Panc1 (cell line): ENCODE measurements around the gene KRTAP19-8.

ENCODE experiments used
- CTCF ChIP-seq: fragments of 450-650 bp; IDR thresholded peaks from 2 replicates; pipeline ENCODE4 v1.5.1; 2017; ENCODE audit warnings: mild to moderate bottlenecking
- TCF7L2 ChIP-seq: IDR thresholded peaks from 2 replicates; pipeline ENCODE4 v1.6.1; 2011; ENCODE audit warnings: mild to moderate bottlenecking, low read depth, low read length, inconsistent platforms

DNA sequence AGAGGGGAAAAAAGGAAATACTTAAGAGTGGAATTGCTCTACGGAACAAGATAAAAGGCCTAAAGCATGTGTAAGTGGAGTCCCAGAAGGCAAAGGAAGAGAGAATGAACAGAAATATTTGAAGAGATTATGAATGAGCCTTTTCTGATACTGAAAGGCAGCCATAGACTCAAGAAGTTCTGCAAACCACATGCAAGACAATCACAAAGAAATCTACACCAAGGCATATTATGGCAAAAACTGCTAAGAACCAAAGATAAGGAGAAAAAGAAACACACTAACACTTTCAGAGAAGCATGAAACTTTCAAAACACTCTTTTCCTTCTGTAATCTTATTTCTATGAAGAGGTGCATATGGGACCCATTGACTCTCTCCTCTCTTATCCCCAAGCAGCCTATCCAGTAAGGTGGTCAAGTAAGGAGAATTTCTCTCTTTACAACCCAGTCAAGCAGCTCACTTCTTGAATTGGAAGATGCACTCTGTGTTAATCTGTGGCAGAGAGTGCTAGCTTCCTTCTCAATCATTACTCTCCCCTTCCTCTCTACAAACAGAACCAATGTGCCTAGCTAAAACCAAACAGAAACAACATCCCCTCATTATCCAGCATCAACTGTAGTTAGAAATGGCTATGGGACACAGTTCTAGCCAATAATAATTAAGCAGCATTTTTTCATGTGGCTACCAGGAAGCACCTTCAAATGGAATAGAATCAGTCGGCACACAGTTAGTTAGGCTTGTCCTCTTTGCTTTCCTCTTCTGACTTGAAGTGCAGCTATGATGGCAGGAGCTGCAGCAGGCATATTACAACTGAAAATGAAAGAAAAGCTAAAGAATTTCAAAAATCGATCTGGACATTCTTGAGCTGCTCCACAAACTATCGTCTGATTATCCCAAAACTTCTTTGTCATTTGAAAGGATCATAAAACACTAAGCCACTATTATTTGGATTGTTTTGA lies 25.9 kb downstream of the KRTAP19-8 start:
- TF ChIP-seq CTCF, result no peak
- no peak for TF ChIP-seq TCF7L2
